ENCODE measurements around the gene OR1L4. TPM values are rescaled to one million over a fixed set of nuclear protein-coding genes. Genes with fewer than 3 reads are reported as not detected.

The OR1L4 gene, protein sequence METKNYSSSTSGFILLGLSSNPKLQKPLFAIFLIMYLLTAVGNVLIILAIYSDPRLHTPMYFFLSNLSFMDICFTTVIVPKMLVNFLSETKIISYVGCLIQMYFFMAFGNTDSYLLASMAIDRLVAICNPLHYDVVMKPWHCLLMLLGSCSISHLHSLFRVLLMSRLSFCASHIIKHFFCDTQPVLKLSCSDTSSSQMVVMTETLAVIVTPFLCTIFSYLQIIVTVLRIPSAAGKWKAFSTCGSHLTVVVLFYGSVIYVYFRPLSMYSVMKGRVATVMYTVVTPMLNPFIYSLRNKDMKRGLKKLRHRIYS
- not detected for total RNA-seq

DNA sequence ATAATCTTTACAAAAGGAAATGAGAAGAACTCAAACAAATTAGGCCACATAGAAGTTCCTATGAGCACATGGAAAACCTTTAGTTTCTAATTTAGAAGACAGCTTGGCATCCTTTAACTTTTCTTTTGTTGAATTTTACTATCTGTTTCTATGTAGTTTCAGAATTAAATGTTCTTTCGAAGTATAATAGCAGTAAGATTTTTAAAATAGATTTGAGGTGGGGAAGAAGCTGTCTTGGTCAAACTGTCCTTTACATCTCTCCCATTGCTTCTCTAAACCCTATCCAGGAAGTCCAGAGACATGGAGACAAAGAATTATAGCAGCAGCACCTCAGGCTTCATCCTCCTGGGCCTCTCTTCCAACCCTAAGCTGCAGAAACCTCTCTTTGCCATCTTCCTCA, at the start of gene OR1L4:
OR1L4 (plus strand) TSS at position 301 of the 400 bp plus-strand sequence; CDS start at position 301, 0 bp downstream.
- DNase-seq (ENCODE audit: low spot score) (no peak), ATAC-seq (ENCODE audit: low FRiP score) (no peak)
- TF ChIP-seq, protein P1, sequence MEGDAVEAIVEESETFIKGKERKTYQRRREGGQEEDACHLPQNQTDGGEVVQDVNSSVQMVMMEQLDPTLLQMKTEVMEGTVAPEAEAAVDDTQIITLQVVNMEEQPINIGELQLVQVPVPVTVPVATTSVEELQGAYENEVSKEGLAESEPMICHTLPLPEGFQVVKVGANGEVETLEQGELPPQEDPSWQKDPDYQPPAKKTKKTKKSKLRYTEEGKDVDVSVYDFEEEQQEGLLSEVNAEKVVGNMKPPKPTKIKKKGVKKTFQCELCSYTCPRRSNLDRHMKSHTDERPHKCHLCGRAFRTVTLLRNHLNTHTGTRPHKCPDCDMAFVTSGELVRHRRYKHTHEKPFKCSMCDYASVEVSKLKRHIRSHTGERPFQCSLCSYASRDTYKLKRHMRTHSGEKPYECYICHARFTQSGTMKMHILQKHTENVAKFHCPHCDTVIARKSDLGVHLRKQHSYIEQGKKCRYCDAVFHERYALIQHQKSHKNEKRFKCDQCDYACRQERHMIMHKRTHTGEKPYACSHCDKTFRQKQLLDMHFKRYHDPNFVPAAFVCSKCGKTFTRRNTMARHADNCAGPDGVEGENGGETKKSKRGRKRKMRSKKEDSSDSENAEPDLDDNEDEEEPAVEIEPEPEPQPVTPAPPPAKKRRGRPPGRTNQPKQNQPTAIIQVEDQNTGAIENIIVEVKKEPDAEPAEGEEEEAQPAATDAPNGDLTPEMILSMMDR (IDR thresholded peaks at IDR 0.05) = no peak

DNA sequence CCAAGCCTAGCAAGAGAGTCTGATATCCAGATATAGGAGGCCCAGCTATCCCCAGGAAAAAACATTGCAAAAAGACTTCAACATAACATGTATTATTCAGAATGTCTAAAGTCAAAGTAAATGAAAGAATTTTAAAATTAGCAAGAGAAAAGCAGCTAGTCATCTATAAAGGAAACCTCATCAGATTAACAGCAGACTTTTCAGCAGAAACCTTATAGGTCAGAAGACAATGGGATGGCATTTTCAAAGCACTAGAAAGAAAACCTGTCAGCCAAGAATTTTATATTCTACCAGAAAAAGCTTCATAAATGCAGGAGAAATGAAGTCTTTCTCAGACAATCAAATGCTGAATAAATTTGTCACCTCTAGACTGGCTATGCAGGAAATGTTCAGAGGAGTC, 38.9 kb upstream of the OR1L4 start:
- TF ChIP-seq, protein P1 (IDR thresholded peaks at IDR 0.05) = no peak
- DNase-seq (ENCODE audit: low spot score) (no peak), ATAC-seq (ENCODE audit: low FRiP score) (no peak)

DNA sequence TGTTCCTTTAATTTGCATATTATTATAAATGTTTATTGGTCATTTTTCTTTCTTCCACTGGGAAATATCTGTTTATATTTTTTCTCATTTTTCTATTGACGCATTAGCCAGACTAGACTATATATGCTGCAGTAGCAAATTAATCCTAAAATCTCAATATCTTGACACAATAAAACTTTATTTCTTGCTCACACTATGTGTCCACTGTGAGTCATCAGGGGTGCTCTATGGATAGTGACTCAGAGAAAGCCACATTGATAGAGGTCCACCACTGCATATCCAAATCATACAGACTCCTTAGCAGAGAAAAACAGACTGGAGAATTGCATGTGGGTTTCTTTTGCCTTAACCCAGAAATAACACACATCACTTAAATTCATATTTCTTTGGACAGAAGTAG, 28.1 kb upstream of the OR1L4 start:
- DNase-seq (ENCODE audit: low spot score) (no peak), ATAC-seq (ENCODE audit: low FRiP score) (no peak)
- TF ChIP-seq, protein P1 (IDR thresholded peaks at IDR 0.05) = no peak

GRCh38 chr9:122718038-122718437, 5.8 kb upstream of the OR1L4 start:
- ATAC-seq (ENCODE audit: low FRiP score) (no peak), DNase-seq (ENCODE audit: low spot score) (no peak)
- TF ChIP-seq, protein P1 (IDR thresholded peaks at IDR 0.05) = no peak

DNA sequence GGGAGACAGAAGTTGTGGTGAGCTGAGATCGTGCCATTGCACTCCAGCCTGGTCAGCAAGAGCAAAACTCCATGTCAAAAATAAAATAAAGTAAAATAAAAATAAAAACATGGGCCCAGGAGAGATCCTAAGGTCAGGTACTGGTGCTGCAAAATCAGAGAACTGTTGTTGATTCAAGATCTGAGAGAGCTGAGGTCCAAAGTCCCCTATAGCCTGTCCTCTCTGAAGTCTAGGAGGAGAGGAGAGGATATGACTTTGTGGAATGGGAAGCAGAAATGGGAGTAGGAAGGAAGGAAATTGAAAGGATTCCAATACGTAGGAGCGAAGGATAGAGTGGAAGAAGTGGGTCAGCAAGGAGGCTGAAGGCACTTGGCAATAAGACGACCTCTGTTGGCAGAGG, 4.6 kb upstream of the OR1L4 start:
- ATAC-seq (ENCODE audit: low FRiP score) (no peak), DNase-seq (ENCODE audit: low spot score) (no peak)
- TF ChIP-seq, protein P1 (IDR thresholded peaks at IDR 0.05) = no peak

- TF ChIP-seq, protein P1 (IDR thresholded peaks at IDR 0.05) = no peak
- no peak for ATAC-seq (ENCODE audit: low FRiP score)
- DNase-seq (ENCODE audit: low spot score) = no peak
Observed at GRCh38 chr9:122742003-122742402, 18.2 kb downstream of the OR1L4 start, which contains the start of gene OR1L6. Gene OR1L6 (plus strand): TSS chr9:122742303. CDS start chr9:122749848, 7,545 bp downstream.

- DNase-seq (ENCODE audit: low spot score) (no peak), ATAC-seq (ENCODE audit: low FRiP score) (no peak)
- TF ChIP-seq, protein P1 (IDR thresholded peaks at IDR 0.05) = no peak
Observed at GRCh38 chr9:122754825-122755224, 31.0 kb downstream of the OR1L4 start.

Measured in omental fat pad (tissue), 4 donors.